ENCODE measurements around the gene ABCA8. TPM values are rescaled to one million over a fixed set of nuclear protein-coding genes. Genes with fewer than 3 reads are reported as not detected.

Gene ABCA8
- total and polyA plus RNA-seq, 2 of the 8 experiments (the other 6 are each of a cell fraction or from before 2014, with no cell fraction given): not detected

GRCh38 chr17:68861602-68862001 lies 93.6 kb downstream of the ABCA8 start (continued):
- TF ChIP-seq CHD7 (IDR thresholded peaks at IDR 0.05; ENCODE audit: insufficient replicate concordance, low read length) (no peak), CEBPB (IDR thresholded peaks at IDR 0.05; ENCODE audit: low read depth, low read length) (no peak), EP300 (IDR thresholded peaks at IDR 0.05; ENCODE audit: borderline replicate concordance in 1 of 2, low read depth in 2 of 2, low read length in 2 of 2) (no peak), SP2 (IDR thresholded peaks at IDR 0.05; ENCODE audit: low read length) (no peak), ATF2 (IDR thresholded peaks at IDR 0.05; ENCODE audit: low read length) (no peak), ZNF274 (IDR thresholded peaks at IDR 0.05; ENCODE audit: borderline replicate concordance, extremely low read depth, low read length) (no peak)
